WERI-Rb-1 (cell line): Measurements from ENCODE around the gene PPP1R12A.

Experiments used
- DNase-seq: peaks from one replicate; pipeline ENCODE4 v3.0.0-alpha.2; 2020
- H3K27ac ChIP-seq: fragments of 250-450 bp; sonication (Bioruptor Pico); 2 replicates; pipeline ENCODE4 v1.5.1; 2020; ENCODE audit warnings: mild to moderate bottlenecking, moderate library complexity
- H3K27me3 ChIP-seq: fragments of 250-450 bp; sonication (Bioruptor Pico); 2 replicates; pipeline ENCODE4 v1.5.1; 2021; ENCODE audit warnings: mild to moderate bottlenecking, low read depth, moderate library complexity; ENCODE audit not compliant: insufficient read depth, severe bottlenecking
- H3K36me3 ChIP-seq: fragments of 250-450 bp; sonication (Bioruptor Pico); 2 replicates; pipeline ENCODE4 v1.5.1; 2020; ENCODE audit warnings: mild to moderate bottlenecking, moderate library complexity
- H3K4me3 ChIP-seq: 2 replicates; pipeline ENCODE4 v1.5.1; 2011; ENCODE audit warnings: low read depth, mild to moderate bottlenecking, control low read depth, low read length
- H3K9me3 ChIP-seq: fragments of 250-450 bp; sonication (Bioruptor Pico); 2 replicates; pipeline ENCODE4 v1.5.1; 2021; ENCODE audit warnings: mild to moderate bottlenecking, moderate library complexity; ENCODE audit not compliant: severe bottlenecking
- TF ChIP-seq, protein P1 (sequence below): IDR thresholded peaks from 2 replicates; pipeline ENCODE4 v1.5.1; 2011; ENCODE audit warnings: low read depth, mild to moderate bottlenecking, control low read depth, inconsistent platforms, low read length

Gene PPP1R12A

DNA sequence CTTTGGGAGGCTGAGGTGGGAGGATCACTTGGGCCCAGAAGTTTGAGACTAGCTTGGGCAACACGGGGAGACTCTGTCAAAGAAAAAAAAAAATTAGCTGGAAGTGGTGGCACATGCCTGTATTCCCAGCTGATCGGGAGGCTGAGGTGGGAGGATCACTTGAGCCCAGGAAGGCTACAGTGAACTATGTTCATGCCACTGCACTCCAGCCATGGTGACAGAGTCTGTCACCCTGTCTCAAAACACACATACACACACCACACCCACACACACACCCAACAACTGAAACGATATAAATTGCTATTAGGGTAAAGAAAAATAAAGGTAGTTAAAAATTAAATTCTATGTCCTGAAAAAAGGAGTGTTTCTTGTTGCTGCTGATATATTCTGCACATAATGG lies 7.9 kb downstream of the PPP1R12A start:
- no peak overlapping the region for H3K4me3 ChIP-seq
- no peaks in the 10 kb centered on the region for H3K36me3 ChIP-seq
- H3K9me3 ChIP-seq: no peaks in the 10 kb centered on the region
- H3K27ac ChIP-seq: no peak overlapping the region
- DNase-seq: no peak
- no peaks in the 10 kb centered on the region for H3K27me3 ChIP-seq
- TF ChIP-seq, protein P1, sequence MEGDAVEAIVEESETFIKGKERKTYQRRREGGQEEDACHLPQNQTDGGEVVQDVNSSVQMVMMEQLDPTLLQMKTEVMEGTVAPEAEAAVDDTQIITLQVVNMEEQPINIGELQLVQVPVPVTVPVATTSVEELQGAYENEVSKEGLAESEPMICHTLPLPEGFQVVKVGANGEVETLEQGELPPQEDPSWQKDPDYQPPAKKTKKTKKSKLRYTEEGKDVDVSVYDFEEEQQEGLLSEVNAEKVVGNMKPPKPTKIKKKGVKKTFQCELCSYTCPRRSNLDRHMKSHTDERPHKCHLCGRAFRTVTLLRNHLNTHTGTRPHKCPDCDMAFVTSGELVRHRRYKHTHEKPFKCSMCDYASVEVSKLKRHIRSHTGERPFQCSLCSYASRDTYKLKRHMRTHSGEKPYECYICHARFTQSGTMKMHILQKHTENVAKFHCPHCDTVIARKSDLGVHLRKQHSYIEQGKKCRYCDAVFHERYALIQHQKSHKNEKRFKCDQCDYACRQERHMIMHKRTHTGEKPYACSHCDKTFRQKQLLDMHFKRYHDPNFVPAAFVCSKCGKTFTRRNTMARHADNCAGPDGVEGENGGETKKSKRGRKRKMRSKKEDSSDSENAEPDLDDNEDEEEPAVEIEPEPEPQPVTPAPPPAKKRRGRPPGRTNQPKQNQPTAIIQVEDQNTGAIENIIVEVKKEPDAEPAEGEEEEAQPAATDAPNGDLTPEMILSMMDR: no peak

DNA sequence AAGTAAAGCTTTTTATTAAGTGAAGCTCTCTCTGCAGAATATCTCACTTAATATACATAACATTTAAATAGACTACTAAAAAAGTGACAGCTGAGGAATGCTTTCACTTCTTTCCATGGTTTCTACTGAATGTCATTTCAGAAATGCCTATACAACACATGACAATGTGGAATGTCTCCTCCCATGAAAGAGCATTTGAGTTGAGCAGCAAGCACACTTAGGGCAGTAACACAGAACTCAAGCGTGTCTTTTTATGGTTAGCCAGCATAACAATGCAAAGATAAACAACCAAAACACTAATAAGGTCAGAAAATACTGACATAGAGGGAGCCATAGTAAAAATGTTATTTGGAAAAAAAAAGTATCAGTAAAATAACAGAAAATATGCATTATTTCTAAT lies 9.4 kb downstream of the PPP1R12A start:
- Histone ChIP-seq H3K9me3 (no peaks in the 10 kb centered on the region), H3K27ac (no peak overlapping the region), H3K36me3 (no peaks in the 10 kb centered on the region), H3K4me3 (no peak overlapping the region), H3K27me3 (no peaks in the 10 kb centered on the region)
- TF ChIP-seq, protein P1: no peak
- DNase-seq: no peak

DNA sequence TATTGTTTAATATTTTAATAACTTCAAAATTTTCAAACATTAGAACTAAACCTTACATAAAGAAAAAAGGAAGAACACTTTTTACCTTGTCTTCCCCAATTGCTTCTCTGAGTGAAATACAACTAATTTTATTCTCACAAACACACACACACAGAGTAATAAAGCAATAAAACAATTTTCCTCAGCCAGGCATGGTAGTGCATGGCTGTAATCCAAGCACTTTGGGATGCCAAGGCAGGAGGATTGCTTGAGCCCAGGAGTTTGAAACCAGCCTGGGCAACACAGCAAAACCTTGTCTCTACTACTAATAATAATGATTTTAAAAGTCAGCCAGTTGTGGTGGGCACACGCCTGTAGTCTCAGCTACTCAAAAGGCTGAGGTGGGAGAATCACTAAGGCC lies 13.1 kb downstream of the PPP1R12A start:
- H3K27ac ChIP-seq: no peak overlapping the region
- H3K9me3 ChIP-seq: no peaks in the 10 kb centered on the region
- no peaks in the 10 kb centered on the region for H3K36me3 ChIP-seq
- TF ChIP-seq, protein P1: no peak
- no peaks in the 10 kb centered on the region for H3K27me3 ChIP-seq
- no peak overlapping the region for H3K4me3 ChIP-seq
- no peak for DNase-seq

DNA sequence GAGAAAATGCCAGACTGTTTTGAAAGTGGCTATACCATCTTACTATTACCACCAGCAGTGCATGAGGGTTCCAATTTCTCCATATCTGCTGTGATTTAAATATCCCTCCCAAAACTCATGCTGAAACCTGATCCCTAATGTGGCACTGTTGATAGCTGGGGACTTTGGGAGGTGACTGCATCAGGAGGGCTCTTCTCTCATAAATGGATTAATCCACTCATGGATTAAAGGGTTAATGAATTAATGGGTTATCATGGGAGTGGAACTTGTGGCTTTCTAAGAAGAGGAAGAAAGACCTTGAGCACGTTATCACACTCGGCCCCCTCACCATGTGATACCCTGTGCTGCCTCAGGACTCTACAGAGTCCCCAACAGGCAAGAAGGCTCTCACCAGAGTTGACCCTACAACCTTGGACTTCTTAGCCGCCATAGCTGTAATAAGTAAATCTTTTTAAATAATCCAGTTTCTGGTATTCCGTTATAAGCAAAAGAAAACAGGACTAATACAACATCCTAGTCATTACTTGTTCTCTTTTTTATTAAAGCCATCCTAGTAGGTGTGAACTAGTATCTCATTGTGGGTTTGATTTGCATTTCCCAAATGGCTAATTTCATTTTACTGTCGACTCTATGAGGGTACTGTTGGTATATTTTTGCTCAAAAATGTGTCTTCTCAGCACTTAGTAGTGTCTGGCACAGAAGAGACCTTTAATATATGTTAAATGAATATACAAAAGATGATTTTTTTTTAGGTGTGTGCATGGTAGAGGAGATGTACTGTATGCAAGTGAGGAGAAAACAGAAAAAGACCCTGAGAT lies 14.3 kb downstream of the PPP1R12A start:
- Histone ChIP-seq H3K36me3 (no peaks in the 10 kb centered on the region), H3K4me3 (no peak overlapping the region), H3K27me3 (no peaks in the 10 kb centered on the region), H3K27ac (no peak overlapping the region), H3K9me3 (no peaks in the 10 kb centered on the region)
- no peak for DNase-seq
- TF ChIP-seq, protein P1: no peak

DNA sequence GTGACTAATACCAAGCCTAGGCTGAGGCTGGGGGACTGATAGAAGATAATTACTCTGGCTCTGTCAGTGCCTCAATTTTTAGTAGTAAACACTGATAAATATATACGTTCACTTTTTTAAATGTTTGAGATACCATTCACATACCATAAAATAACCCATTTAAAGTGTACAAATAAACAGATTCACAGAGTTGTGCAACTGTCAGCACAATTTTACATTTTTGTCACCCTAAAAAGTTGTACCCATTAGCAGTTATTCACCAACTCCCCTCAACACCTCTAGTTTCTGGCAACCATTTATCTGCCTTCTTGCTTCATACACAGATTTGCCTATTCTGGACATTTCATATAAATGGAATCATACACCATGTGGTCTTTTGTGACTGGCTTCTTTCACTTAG lies 15.1 kb downstream of the PPP1R12A start:
- no peaks in the 10 kb centered on the region for H3K27me3 ChIP-seq
- no peak for DNase-seq
- no peaks in the 10 kb centered on the region for H3K36me3 ChIP-seq
- TF ChIP-seq, protein P1: no peak
- no peak overlapping the region for H3K27ac ChIP-seq
- no peaks in the 10 kb centered on the region for H3K9me3 ChIP-seq
- H3K4me3 ChIP-seq: no peak overlapping the region

DNA sequence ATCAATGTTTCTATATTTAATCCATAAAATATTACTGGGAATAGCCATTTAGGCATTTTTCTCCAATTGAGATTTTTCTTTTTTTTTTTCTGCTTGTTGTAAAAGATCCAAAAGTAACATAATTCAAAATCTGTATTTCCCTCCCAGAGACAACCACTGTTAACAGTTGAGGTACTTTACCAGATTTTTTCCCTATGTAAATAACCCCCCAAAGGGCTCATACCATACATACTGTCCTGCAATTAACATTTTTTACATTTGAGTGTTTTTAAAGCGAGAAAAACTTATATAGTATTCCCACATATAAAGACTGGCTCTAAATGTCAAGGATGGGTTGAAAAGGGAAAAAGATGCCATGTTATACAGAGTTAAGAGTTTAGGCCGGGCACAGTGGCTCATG lies 18.1 kb downstream of the PPP1R12A start:
- Histone ChIP-seq H3K4me3 (no peak overlapping the region), H3K27ac (no peak overlapping the region), H3K9me3 (no peaks in the 10 kb centered on the region), H3K36me3 (no peaks in the 10 kb centered on the region; the same call in 1 of the 2 replicates), H3K27me3 (no peaks in the 10 kb centered on the region)
- no peak for DNase-seq
- TF ChIP-seq, protein P1: no peak
